Dendritic cell treated with granulocyte-macrophage colony-stimulating factor and Interleukin-4, amounts not matched to agents 40 ng/mL and 50 ng/mL, for 4 days (primary cell): Measurements from ENCODE around the gene NKD2.

Experiments used
- H3K27ac Mint-ChIP-seq: one replicate; pipeline ENCODE4 v1.8.0; 2022; ENCODE audit warnings: mild to moderate bottlenecking, mixed read lengths
- H3K27me3 Mint-ChIP-seq: one replicate; pipeline ENCODE4 v1.8.0; 2022; ENCODE audit warnings: mild to moderate bottlenecking, mixed read lengths
- H3K36me3 Mint-ChIP-seq: one replicate; pipeline ENCODE4 v1.8.0; 2022; ENCODE audit warnings: low read depth, mixed read lengths
- H3K4me1 Mint-ChIP-seq: one replicate; pipeline ENCODE4 v1.8.0; 2022; ENCODE audit warnings: low read depth, mixed read lengths
- H3K4me3 Mint-ChIP-seq: one replicate; pipeline ENCODE4 v1.8.0; 2022; ENCODE audit warnings: mild to moderate bottlenecking, moderate library complexity, mixed read lengths
- H3K9me3 Mint-ChIP-seq: one replicate; pipeline ENCODE4 v1.8.0; 2022; ENCODE audit warnings: mixed read lengths
- intact Hi-C: fragments of 100-400 bp; cut with micrococcal nuclease; formaldehyde crosslinking; loops from one replicate; pipeline ENCODE4 v1.15.0; 2022

NKD2 gene

DNA sequence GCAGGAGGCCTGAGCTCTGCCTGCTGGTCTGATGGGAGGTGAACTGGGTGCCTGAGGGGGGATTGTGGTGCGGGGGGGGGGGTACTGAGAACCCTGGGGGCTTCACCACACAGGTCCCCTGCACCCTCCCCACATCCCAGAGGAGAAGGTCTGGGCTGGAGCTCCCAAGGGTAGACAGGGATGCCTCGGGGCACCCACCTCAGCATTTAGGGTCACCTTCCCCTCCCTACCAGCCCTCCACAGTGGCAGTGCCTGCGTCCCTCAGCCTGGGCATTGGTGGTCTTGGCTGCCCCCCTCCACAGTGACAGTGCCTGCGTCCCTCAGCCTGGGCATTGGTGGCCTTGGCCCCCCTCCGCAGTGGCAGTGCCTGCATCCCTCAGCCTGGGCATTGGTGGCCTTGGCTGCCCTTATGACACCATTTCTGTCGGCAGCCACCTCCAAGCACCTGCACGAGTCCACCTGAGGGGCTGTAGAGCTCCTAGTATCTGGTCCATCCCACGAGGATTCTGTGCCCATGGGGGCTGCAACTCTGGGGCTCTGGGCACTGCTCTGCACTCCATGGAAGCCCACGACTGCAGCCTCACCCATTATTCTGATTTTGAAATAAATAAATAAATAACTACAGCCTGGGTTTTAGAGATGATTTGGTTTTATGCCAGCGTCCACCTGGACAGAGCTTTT, 21.5 kb downstream of the NKD2 start:
- Mint-ChIP-seq H3K9me3 (no peaks in the 10 kb centered on the region), H3K36me3 (no peaks in the 10 kb centered on the region), H3K4me3 (no peak overlapping the region), H3K4me1 (no peaks in the 10 kb centered on the region), H3K27ac (no peak overlapping the region), H3K27me3 (peaks cover 12% of the 10 kb centered on the region)
- intact Hi-C loops: no loop called here

- Mint-ChIP-seq H3K27me3 (peaks cover 12% of the 10 kb centered on the region), H3K36me3 (no peaks in the 10 kb centered on the region), H3K27ac (no peak overlapping the region), H3K4me3 (no peak overlapping the region), H3K9me3 (no peaks in the 10 kb centered on the region), H3K4me1 (no peaks in the 10 kb centered on the region)
- intact Hi-C loops: no loop called here
Observed at GRCh38 chr5:1030801-1031271, 22.2 kb downstream of the NKD2 start.

DNA sequence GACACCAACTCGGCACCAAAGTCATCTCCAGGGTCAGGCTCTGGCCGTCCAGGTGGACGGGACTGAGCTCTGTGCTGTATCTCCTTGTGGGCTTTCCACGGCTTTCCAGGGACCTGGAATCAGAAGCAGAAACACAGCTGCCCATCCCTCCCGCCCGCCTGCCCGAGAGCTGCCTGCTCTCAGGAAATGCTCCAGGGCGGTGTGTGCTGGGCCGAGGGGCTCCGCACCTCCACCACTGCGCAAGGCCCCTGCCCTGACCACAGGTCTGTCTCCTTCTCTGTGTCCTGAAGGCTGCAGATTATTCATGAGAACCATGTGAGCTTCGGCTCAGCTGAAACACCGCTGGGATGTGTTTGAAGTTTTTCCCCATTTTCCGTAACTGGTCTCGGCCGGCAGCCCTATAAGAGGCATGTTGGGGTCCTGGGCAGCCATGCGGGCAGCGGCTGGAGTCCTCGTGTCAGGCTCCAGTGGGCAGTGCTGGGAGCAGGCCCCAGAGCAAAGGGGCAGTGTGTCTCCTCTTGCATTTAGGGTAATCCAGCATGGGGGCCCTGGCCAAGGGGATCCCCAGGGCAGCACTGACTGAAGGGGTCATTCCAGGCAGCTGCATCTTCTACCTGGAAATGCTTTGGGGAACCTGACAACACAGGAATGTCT, 22.8 kb downstream of the NKD2 start:
- Mint-ChIP-seq H3K4me3 (no peak overlapping the region), H3K27me3 (peaks cover 9% of the 10 kb centered on the region), H3K36me3 (no peaks in the 10 kb centered on the region), H3K9me3 (no peaks in the 10 kb centered on the region), H3K27ac (no peak overlapping the region), H3K4me1 (no peaks in the 10 kb centered on the region)
- intact Hi-C loops: no loop called here

DNA sequence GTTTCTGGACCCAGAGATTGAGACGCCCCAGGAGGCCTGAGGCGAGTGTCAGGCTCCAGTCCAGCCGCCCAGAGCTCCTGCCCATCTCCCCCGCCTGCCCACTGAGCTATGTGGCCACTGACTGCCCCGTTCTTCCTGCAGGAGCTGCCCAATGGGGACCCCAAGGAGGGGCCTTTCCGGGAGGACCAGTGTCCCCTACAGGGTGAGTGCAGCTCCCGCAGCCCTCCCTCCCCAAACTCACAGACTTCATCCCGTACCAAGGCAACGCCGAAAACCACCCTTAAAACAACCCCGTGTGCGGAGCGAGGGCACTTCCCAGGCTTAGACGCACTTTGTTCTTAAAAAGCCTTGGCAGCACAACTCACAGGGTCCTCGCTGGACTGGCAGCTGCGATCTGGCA, 23.4 kb downstream of the NKD2 start:
- H3K9me3 Mint-ChIP-seq: no peaks in the 10 kb centered on the region
- H3K27me3 Mint-ChIP-seq: peaks cover 8% of the 10 kb centered on the region
- intact Hi-C loops: no loop called here
- no peaks in the 10 kb centered on the region for H3K36me3 Mint-ChIP-seq
- H3K4me3 Mint-ChIP-seq: no peak overlapping the region
- no peaks in the 10 kb centered on the region for H3K4me1 Mint-ChIP-seq
- H3K27ac Mint-ChIP-seq: no peak overlapping the region

DNA sequence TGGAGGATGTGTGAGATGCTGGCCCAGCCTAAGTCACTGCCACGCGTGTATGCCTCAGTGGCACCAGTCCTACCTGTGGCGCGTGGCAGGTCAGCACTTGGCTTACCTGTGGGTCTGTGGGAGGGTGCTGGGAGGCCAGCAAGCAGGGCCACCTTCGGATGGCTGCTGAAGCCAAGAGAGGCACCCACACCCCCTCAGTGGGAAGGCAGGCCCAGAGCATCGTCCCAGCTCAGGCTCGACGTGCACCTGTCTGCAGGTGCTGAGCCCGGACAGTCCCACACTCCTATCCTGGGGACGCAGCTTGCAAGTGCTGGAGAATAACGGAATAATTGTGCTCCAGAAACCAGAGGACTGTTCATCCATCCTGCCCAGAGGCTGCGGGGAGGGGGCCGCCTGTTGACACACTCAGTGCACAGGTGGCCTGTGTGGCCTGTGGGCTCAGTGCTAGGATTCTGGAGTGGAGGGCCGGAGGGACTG, 24.0 kb downstream of the NKD2 start:
- intact Hi-C loops: no loop called here
- Mint-ChIP-seq H3K4me1 (no peaks in the 10 kb centered on the region), H3K27ac (no peak overlapping the region), H3K27me3 (peaks cover 6% of the 10 kb centered on the region), H3K9me3 (no peaks in the 10 kb centered on the region), H3K4me3 (no peak overlapping the region), H3K36me3 (no peaks in the 10 kb centered on the region)

DNA sequence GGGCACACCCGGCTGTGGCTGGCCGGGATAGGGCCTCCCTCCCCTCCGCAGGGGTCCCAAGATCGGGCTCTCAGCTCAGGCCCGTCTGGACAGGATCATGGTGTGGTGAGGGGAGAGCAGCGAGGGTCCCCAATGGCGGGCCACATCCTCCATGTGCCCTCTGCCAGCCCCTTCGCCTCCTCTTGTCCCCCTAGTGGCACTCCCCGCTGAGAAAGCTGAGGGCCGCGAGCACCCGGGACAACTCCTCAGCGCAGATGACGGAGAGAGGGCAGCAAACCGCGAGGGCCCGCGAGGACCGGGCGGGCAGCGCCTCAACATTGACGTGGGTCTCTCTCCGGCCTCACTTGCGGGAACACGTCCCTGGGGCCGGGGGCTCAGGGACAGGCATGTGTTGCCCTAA, 24.6 kb downstream of the NKD2 start:
- Mint-ChIP-seq H3K36me3 (no peaks in the 10 kb centered on the region), H3K9me3 (no peaks in the 10 kb centered on the region)
- intact Hi-C loops: no loop called here

GRCh38 chr5:1033606-1034420, 25.2 kb downstream of the NKD2 start:
- Mint-ChIP-seq H3K4me3 (no peak overlapping the region), H3K27me3 (peaks cover 2% of the 10 kb centered on the region), H3K4me1 (no peaks in the 10 kb centered on the region), H3K27ac (no peak overlapping the region), H3K36me3 (no peaks in the 10 kb centered on the region), H3K9me3 (no peaks in the 10 kb centered on the region)
- intact Hi-C loops: no loop called here

More for the DNA sequence above, 24.6 kb downstream of the NKD2 start:
- H3K27me3 Mint-ChIP-seq: peaks cover 2% of the 10 kb centered on the region
- no peak overlapping the region for H3K27ac Mint-ChIP-seq
- H3K4me1 Mint-ChIP-seq: no peaks in the 10 kb centered on the region
- no peak overlapping the region for H3K4me3 Mint-ChIP-seq

GRCh38 chr5:1034421-1034905, 25.9 kb downstream of the NKD2 start:
- Mint-ChIP-seq H3K9me3 (no peaks in the 10 kb centered on the region), H3K27ac (no peak overlapping the region), H3K4me1 (no peaks in the 10 kb centered on the region), H3K4me3 (no peak overlapping the region), H3K27me3 (peaks cover 2% of the 10 kb centered on the region), H3K36me3 (no peaks in the 10 kb centered on the region)
- intact Hi-C loops: no loop called here

DNA sequence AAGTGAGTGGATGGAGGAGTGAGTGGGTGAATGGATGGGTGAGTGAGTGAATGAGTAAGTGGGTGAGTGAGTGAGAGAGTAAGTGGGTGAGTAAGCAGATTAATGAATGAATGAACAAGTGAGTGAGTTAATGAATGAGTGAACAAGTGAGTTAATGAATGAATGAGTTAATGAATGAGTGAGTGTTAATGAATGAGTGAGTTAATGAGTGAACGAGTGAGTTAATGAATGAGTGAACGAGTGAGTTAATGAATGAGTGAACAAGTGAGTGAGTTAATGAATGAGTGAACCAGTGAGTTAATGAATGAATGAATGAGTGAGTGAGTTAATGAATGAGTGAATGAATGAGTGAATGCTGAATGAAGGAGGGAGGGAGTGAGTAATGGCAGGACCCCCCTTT, 26.4 kb downstream of the NKD2 start:
- intact Hi-C loops: no loop called here
- H3K4me1 Mint-ChIP-seq: no peaks in the 10 kb centered on the region
- H3K27ac Mint-ChIP-seq: no peak overlapping the region

DNA sequence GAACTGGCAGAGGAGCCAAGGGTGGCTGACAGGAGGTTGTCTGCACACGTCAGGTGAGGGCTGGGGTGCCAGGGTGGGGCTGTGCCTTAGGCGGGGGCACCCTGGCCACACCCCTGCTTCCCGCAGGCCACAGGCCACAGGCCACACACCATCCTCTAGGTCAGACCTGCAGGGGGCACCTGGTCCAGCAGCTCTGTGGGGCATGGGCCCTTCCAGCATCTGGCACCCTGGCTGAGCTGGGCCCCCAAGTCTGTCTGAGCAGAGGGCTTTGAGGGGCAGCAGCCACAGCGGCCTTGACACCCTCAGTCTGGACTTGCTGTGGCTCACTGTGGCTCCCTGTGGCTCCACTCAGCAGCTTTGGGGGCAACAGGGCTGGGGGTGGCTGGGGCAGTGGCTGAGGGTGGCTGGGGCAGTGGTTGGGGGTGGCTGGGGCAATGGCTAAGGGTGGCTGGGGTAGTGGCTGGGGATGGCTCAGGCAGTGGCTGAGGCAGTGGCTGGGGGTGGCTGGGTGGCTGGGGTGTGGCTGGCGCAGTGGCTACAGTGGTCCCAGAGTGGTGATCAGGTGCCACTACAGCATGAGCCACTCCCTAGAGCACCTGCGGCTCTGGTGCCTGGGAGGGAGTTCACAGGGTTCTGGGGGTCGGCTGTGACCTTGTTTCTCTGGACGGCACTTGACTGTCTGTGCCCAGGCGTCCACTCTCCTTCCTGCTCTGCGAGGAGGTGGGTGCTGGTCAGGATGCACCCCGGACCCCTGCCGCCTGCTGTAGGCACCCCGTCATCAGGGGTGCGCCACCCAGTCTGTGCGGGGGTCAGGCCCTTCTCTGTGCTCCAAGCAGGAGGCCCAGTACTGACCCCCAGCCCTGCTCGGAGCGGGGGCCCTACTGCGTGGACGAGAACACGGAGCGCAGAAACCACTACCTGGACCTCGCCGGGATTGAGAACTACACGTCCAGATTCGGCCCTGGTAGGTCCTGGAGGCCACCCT, 27.1 kb downstream of the NKD2 start:
- Mint-ChIP-seq H3K4me1 (no peaks in the 10 kb centered on the region), H3K27me3 (peaks cover 2% of the 10 kb centered on the region), H3K27ac (no peak overlapping the region), H3K9me3 (no peaks in the 10 kb centered on the region), H3K4me3 (no peak overlapping the region), H3K36me3 (no peaks in the 10 kb centered on the region)
- intact Hi-C loops: no loop called here

More for the DNA sequence above, 26.4 kb downstream of the NKD2 start:
- Mint-ChIP-seq H3K4me3 (no peak overlapping the region), H3K27me3 (peaks cover 2% of the 10 kb centered on the region), H3K9me3 (no peaks in the 10 kb centered on the region), H3K36me3 (no peaks in the 10 kb centered on the region)

GRCh38 chr5:1036504-1037122, 28.0 kb downstream of the NKD2 start:
- Mint-ChIP-seq H3K36me3 (no peaks in the 10 kb centered on the region), H3K27me3 (peaks cover 2% of the 10 kb centered on the region), H3K4me1 (no peaks in the 10 kb centered on the region), H3K4me3 (no peak overlapping the region), H3K27ac (no peak overlapping the region), H3K9me3 (peaks cover 8% of the 10 kb centered on the region)
- intact Hi-C loops: no loop called here

DNA sequence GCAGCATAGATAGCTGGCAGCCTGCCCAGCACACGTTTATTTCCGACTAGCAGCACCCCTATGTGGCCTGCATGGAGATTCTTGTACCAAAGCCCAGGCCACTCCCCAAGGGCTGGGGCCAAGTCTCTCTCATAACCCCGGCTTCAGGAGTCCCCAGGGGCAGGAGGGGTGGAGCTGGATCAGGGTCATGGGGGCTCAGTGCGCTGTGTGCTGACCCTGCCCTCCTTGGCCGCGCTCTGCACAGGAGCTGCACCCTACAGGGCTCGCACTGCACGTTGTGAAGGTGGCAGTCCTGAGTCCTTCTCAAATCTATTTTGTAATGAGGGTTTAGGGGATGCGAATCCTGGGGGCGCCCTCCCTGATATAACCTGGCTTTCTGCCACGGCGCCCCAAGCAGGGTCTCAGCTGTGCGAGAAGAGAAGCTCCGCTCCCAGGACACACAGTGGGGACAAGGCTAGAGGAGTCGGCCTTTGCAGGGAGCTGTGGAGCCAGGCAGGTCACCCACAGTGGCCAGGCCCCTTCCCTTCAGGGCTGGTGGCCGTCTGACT, 28.6 kb downstream of the NKD2 start:
- intact Hi-C loops: no loop called here
- Mint-ChIP-seq H3K9me3 (peaks cover 14% of the 10 kb centered on the region), H3K4me1 (no peaks in the 10 kb centered on the region), H3K27ac (no peak overlapping the region), H3K4me3 (no peak overlapping the region), H3K36me3 (no peaks in the 10 kb centered on the region), H3K27me3 (peaks cover 2% of the 10 kb centered on the region)
